Measurements from ENCODE around the gene KRTAP3-1.

DNA sequence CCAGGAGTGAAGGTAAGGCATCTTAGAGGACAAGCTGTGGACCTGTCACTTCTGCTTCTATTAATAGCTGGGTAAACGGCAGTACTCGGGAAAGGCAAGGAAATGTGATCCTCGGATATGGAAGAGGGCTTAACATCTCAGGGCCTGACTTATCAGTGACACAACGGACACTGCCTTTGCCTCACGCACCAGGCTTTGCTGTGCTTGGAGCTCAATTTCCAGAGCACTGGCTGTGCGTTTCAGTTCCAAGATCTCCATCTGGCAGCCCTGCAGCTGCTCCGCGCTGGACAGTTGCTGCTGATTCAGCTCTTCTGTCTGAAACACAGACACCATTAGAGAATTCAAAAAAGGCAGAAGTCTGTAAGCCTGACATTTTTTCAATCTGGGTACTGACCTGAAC is 28.3 kb downstream of the KRTAP3-1 start:
- no peak for TF ChIP-seq MTF1 (CRISPR knock-in tag; IDR thresholded peaks at IDR 0.05; ENCODE audit: borderline replicate concordance)
- TF ChIP-seq RCOR1 (IDR thresholded peaks at IDR 0.05; ENCODE audit: borderline replicate concordance in 1 of 2, low read depth in 2 of 2, low read length in 2 of 2) = no peak
- TF ChIP-seq, protein P1, sequence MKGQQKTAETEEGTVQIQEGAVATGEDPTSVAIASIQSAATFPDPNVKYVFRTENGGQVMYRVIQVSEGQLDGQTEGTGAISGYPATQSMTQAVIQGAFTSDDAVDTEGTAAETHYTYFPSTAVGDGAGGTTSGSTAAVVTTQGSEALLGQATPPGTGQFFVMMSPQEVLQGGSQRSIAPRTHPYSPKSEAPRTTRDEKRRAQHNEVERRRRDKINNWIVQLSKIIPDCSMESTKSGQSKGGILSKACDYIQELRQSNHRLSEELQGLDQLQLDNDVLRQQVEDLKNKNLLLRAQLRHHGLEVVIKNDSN (CRISPR knock-in tag; IDR thresholded peaks at IDR 0.05) = no peak
- TF ChIP-seq BCOR (IDR thresholded peaks at IDR 0.05) = no peak
- TF ChIP-seq POLR2A (conservative IDR thresholded peaks at IDR 0.05) = no peak
- TF ChIP-seq NFE2 (IDR thresholded peaks at IDR 0.05; ENCODE audit: low read depth) = no peak
- no peak for TF ChIP-seq ZBTB7A (IDR thresholded peaks at IDR 0.05; ENCODE audit: borderline replicate concordance, control insufficient read depth, low read depth, low read length)
- TF ChIP-seq, protein P2, sequence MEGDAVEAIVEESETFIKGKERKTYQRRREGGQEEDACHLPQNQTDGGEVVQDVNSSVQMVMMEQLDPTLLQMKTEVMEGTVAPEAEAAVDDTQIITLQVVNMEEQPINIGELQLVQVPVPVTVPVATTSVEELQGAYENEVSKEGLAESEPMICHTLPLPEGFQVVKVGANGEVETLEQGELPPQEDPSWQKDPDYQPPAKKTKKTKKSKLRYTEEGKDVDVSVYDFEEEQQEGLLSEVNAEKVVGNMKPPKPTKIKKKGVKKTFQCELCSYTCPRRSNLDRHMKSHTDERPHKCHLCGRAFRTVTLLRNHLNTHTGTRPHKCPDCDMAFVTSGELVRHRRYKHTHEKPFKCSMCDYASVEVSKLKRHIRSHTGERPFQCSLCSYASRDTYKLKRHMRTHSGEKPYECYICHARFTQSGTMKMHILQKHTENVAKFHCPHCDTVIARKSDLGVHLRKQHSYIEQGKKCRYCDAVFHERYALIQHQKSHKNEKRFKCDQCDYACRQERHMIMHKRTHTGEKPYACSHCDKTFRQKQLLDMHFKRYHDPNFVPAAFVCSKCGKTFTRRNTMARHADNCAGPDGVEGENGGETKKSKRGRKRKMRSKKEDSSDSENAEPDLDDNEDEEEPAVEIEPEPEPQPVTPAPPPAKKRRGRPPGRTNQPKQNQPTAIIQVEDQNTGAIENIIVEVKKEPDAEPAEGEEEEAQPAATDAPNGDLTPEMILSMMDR (IDR thresholded peaks at IDR 0.05 in 2 of 3, conservative IDR thresholded peaks at IDR 0.05 in 1 of 3; ENCODE audit: insufficient read depth in 2 of 3, low read depth in 1 of 3, low read length in 3 of 3) = no peak
- TF ChIP-seq MEIS2 (IDR thresholded peaks at IDR 0.05; ENCODE audit: partially characterized antibody) = no peak
- TF ChIP-seq, protein P3, sequence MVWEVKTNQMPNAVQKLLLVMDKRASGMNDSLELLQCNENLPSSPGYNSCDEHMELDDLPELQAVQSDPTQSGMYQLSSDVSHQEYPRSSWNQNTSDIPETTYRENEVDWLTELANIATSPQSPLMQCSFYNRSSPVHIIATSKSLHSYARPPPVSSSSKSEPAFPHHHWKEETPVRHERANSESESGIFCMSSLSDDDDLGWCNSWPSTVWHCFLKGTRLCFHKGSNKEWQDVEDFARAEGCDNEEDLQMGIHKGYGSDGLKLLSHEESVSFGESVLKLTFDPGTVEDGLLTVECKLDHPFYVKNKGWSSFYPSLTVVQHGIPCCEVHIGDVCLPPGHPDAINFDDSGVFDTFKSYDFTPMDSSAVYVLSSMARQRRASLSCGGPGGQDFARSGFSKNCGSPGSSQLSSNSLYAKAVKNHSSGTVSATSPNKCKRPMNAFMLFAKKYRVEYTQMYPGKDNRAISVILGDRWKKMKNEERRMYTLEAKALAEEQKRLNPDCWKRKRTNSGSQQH (CRISPR knock-in tag; IDR thresholded peaks at IDR 0.05) = no peak
- no peak for TF ChIP-seq KAT7 (CRISPR knock-in tag; IDR thresholded peaks at IDR 0.05; ENCODE audit: borderline replicate concordance)
- TF ChIP-seq NR2C2 (CRISPR knock-in tag; IDR thresholded peaks at IDR 0.05) = no peak
- TF ChIP-seq NR2C2 (tag; IDR thresholded peaks at IDR 0.05) = no peak
